Gastrocnemius medialis (tissue), 4 donors: Measurements from ENCODE around the gene HOXB8.

Source experiments
- CTCF ChIP-seq, 5 experiments: fragments of 450-650 bp in 3 of 5; fragments of 200-600 bp in 2 of 5; sonication (generic) in 2 of 5; IDR thresholded peaks in 4 of 5; conservative IDR thresholded peaks in 1 of 5; 1 replicate in 4 of 5; 2 replicates in 1 of 5; pipeline ENCODE4 v1.5.1; 2016 to 2019; ENCODE audit warnings: antibody characterized with exemption in 5 of 5, mild to moderate bottlenecking in 3 of 5, moderate library complexity in 3 of 5
- POLR2A ChIP-seq, 2 donors: fragments of 450-650 bp; IDR thresholded peaks; one replicate each; pipeline ENCODE4 v1.6.1; 2017; ENCODE audit warnings: antibody characterized with exemption in 2 of 2, mild to moderate bottlenecking in 2 of 2, moderate library complexity in 2 of 2

GRCh38 chr17:48643697-48644012, 28.6 kb upstream of the HOXB8 start:
- TF ChIP-seq CTCF (IDR thresholded peaks at IDR 0.05 in 4 of 5, conservative IDR thresholded peaks at IDR 0.05 in 1 of 5): no peak
- no peak for TF ChIP-seq POLR2A (IDR thresholded peaks at IDR 0.05)
